ENCODE results near the gene TCN2. TPM values are rescaled to one million over a fixed set of nuclear protein-coding genes. Genes with fewer than 3 reads are reported as not detected.
"Not testable (repeated sequence)": the region's sequence is repeated elsewhere in the genome, so short reads cannot be mapped to it uniquely, and the experiment has no call there.

Gene TCN2
- 10 to 100 TPM in 3 of 4 donors, 1 to 10 TPM in 1; 8.7 to 52.5 (median 16.2) TPM for polyA plus RNA-seq
- long read RNA-seq, donor 1, transcript TCN2-204 (2 exons, 637 nt) = minor isoform, 7 of 47 reads
- long read RNA-seq, donor 1, transcript TCN2-201 (9 exons, 2,535 nt) = major isoform, 28 of 47 reads
- long read RNA-seq, donor 1, partial matches to known transcripts = 11 of 47 reads
- long read RNA-seq, donor 1, other reads (novel, unspliced or antisense) = 0 of 47 reads
- long read RNA-seq, donor 2, partial matches to known transcripts = 0 of 1 reads
- long read RNA-seq, donor 2, other reads (novel, unspliced or antisense) = 0 of 1 reads
- long read RNA-seq, donor 3, partial matches to known transcripts = 0 of 3 reads
- long read RNA-seq, donor 3, other reads (novel, unspliced or antisense) = 0 of 3 reads
- long read RNA-seq, donor 4, partial matches to known transcripts = 0 of 2 reads
- long read RNA-seq, donor 4, other reads (novel, unspliced or antisense) = 0 of 2 reads
- long read RNA-seq, donor 5, partial matches to known transcripts = 0 of 2 reads
- long read RNA-seq, donor 5, other reads (novel, unspliced or antisense) = 0 of 2 reads
- long read RNA-seq, donor 6, transcript TCN2-201 (9 exons, 2,535 nt) = major isoform, 6 of 6 reads
- long read RNA-seq, donor 6, partial matches to known transcripts = 0 of 6 reads
- long read RNA-seq, donor 6, other reads (novel, unspliced or antisense) = 0 of 6 reads
- long read RNA-seq, donor 7, partial matches to known transcripts = 0 of 1 reads
- long read RNA-seq, donor 7, other reads (novel, unspliced or antisense) = 0 of 1 reads
- long read RNA-seq, donor 8 = 0 reads
- long read RNA-seq, donor 9, partial matches to known transcripts = 0 of 1 reads
- long read RNA-seq, donor 9, other reads (novel, unspliced or antisense) = 0 of 1 reads
- long read RNA-seq, donor 10, transcript TCN2-201 (9 exons, 2,535 nt) = major isoform, 7 of 14 reads
- long read RNA-seq, donor 10, partial matches to known transcripts = 5 of 14 reads
- long read RNA-seq, donor 10, other reads (novel, unspliced or antisense) = 0 of 14 reads

DNA sequence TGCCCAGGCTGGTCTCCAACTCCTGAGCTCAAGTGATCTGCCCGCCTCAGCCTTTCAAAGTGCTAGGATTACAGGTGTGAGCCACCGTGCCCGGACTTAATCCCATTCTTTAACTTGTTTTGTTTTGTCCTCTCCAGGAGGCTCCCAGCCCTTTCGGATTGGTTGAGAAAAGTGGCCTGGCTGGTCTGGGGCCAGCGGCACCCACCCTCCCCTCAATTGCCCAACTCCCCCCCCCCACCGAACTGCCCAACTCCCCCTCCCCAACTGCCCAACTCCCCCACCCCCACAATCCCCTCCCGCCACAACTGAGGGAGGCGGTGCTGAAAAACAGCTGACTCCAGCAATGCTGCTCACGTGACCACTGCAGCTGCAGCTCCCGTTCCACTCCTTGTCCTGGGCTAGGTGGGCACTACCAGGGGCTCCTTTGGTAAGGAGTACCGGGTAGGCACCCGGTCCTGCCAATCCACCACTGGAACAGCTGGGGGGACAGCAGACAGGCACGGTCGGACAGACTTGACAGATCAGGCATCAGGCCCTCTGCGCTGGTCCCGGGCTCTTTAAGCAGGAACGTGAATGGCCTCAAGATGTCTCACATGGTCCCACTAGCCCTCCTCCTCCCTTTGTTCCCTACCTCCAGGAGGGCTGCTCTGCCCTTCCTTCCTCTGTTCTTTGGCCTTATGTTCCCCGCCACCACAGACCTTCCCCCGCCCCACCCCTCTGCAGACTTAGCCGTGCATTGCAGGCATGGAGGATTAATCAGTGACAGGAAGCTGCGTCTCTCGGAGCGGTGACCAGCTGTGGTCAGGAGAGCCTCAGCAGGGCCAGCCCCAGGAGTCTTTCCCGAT, at the start of gene TCN2:
TSS of gene TCN2 (plus strand) at position 720 of the 845 bp plus-strand sequence. CDS start 158 bp downstream, outside the sequence.
- Histone ChIP-seq H3K27me3 (ENCODE audit: control insufficient read depth in 3 of 3, insufficient read depth in 3 of 3, low read length in 3 of 3) (no peaks in the 10 kb centered on the region), H3K36me3 (ENCODE audit: control insufficient read depth in 3 of 3, insufficient read depth in 2 of 3, low read depth in 1 of 3, low read length in 3 of 3) (peaks cover 0 to 14% (median 0%) of the 10 kb centered on the region in 3 donors), H3K27ac (ENCODE audit: low read depth in 1 of 3, low read length in 2 of 3) (peak within 1 kb of the TSS; percentile 49 to 88 (median 85)), H3K4me1 (ENCODE audit: control insufficient read depth in 3 of 3, insufficient read depth in 2 of 3, low read depth in 1 of 3, low read length in 2 of 3) (peaks cover 6 to 42% (median 10%) of the 10 kb centered on the region in 3 donors), H3K9me3 (ENCODE audit: control insufficient read depth in 2 of 2, insufficient read depth in 1 of 2, low read depth in 1 of 2, low read length in 1 of 2) (no peaks in the 10 kb centered on the region), H3K4me3 (ENCODE audit: low read depth in 1 of 3, low read length in 3 of 3) (peak within 1 kb of the TSS; percentile 31 to 62 (median 56))
- FAIRE-seq (no peak), DNase-seq (peak; percentile 85 to 86)
- WGBS, 3 donors = 1 to 7% (median 3%) methylated on average over 21 to 24 of the region's 24 CpGs

DNA sequence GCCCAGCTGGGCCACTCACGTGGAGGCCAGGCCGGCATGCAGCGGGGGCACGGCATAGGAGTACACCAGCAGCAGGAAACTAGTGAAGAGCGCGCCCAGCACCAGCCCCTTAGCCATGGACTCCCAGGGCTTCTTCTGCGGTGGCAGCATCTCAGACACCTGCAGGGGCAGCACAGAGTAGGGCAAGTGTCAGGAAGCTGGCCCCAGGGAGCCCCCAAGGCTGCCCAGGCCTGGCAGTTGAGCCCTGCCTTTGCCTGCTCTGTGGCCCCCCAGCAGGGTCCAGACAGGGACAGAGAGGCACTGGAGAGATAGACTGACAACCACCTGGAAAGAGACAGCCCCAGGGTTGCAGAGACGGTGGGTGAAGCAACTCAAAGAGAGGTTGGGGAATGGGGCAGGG, 49.7 kb upstream of the TCN2 start:
- no peak overlapping the region for H3K4me3 ChIP-seq (ENCODE audit: low read depth in 1 of 3, low read length in 3 of 3)
- H3K36me3 ChIP-seq (ENCODE audit: control insufficient read depth in 3 of 3, insufficient read depth in 2 of 3, low read depth in 1 of 3, low read length in 3 of 3) = peaks cover 0 to 62% (median 5%) of the 10 kb centered on the region in 3 donors
- 85 to 89% (median 88%) methylated on average over 6 to 8 of the region's 8 CpGs for WGBS, 3 donors
- H3K27ac ChIP-seq (ENCODE audit: low read depth in 1 of 3, low read length in 2 of 3) = no peak overlapping the region
- FAIRE-seq (no peak), DNase-seq (no peak)
- peaks cover 0 to 27% (median 10%) of the 10 kb centered on the region in 3 donors for H3K4me1 ChIP-seq (ENCODE audit: control insufficient read depth in 3 of 3, insufficient read depth in 2 of 3, low read depth in 1 of 3, low read length in 2 of 3)
- H3K27me3 ChIP-seq (ENCODE audit: control insufficient read depth in 3 of 3, insufficient read depth in 3 of 3, low read length in 3 of 3) = no peaks in the 10 kb centered on the region
- H3K9me3 ChIP-seq (ENCODE audit: control insufficient read depth in 2 of 2, insufficient read depth in 1 of 2, low read depth in 1 of 2, low read length in 1 of 2) = no peaks in the 10 kb centered on the region

DNA sequence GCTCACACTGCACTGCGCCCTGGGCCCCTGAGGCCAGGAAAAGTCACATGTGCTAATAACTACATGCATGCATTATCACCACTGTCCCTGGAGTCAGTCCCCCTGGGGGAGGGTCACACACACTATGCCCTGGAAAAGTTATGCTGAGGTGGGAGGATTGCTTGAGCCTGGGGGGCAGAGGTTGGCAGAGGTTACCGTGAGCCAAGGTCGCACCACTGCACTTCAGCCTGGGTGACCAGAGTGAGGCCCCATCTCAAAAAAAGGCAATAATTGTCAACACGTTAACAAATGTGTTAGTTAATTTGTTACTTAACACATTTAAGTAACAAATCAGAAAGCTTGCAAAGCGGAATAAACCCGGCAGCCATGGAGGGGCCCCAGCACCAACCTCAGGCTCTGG, 47.1 kb upstream of the TCN2 start:
- Histone ChIP-seq H3K9me3 (ENCODE audit: control insufficient read depth in 2 of 2, insufficient read depth in 1 of 2, low read depth in 1 of 2, low read length in 1 of 2) (no peaks in the 10 kb centered on the region), H3K4me1 (ENCODE audit: control insufficient read depth in 3 of 3, insufficient read depth in 2 of 3, low read depth in 1 of 3, low read length in 2 of 3) (peaks cover 0 to 27% (median 10%) of the 10 kb centered on the region in 3 donors), H3K27ac (ENCODE audit: low read depth in 1 of 3, low read length in 2 of 3) (peak overlapping the region in 1 of 3 donors; percentile 82), H3K36me3 (ENCODE audit: control insufficient read depth in 3 of 3, insufficient read depth in 2 of 3, low read depth in 1 of 3, low read length in 3 of 3) (peaks cover 0 to 64% (median 4%) of the 10 kb centered on the region in 3 donors), H3K4me3 (ENCODE audit: low read depth in 1 of 3, low read length in 3 of 3) (peak overlapping the region in 1 of 3 donors; percentile 10), H3K27me3 (ENCODE audit: control insufficient read depth in 3 of 3, insufficient read depth in 3 of 3, low read length in 3 of 3) (no peaks in the 10 kb centered on the region)
- WGBS, 3 donors = 80 to 86% (median 86%) methylated on average over 6 of the region's 6 CpGs
- FAIRE-seq = no peak
- DNase-seq = peak in 1 of 2 donors; percentile 75

DNA sequence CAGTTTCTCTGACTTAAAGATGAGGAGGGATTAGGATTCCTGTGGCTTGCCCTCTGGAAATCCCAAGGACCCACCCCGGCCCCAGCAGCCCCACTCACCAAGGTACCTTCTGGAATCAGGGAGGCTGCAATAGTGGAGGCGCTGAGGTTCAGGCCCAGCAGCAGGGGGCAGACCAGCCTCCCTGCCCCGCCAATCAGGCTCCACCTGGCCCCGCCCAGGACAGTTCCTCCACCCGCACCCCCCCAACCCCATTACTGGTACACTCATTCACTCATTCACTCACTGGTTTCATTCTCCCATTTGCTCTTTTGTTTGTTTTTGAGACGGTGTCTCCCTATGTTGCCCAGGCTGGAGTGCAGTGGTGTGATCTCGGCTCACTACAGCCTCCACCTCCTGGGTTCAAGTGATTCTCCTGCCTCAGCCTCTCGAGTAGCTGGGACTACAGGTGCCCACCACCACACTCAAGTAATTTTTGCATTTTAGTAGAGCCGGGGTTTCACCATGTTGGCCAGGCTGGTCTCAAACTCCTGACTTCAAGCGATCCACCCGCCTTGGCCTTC, 46.3 kb upstream of the TCN2 start:
- Histone ChIP-seq H3K27ac (ENCODE audit: low read depth in 1 of 3, low read length in 2 of 3) (peak overlapping the region in 1 of 3 donors; percentile 82), H3K36me3 (ENCODE audit: control insufficient read depth in 3 of 3, insufficient read depth in 2 of 3, low read depth in 1 of 3, low read length in 3 of 3) (peaks cover 0 to 58% (median 2%) of the 10 kb centered on the region in 3 donors), H3K4me3 (ENCODE audit: low read depth in 1 of 3, low read length in 3 of 3) (peak overlapping the region in 1 of 3 donors; percentile 10), H3K4me1 (ENCODE audit: control insufficient read depth in 3 of 3, insufficient read depth in 2 of 3, low read depth in 1 of 3, low read length in 2 of 3) (peaks cover 0 to 34% (median 16%) of the 10 kb centered on the region in 3 donors)
- peak in 1 of 2 donors; percentile 36 for DNase-seq
- H3K9me3 ChIP-seq (ENCODE audit: control insufficient read depth in 2 of 2, insufficient read depth in 1 of 2, low read depth in 1 of 2, low read length in 1 of 2); FAIRE-seq; H3K27me3 ChIP-seq (ENCODE audit: control insufficient read depth in 3 of 3, insufficient read depth in 3 of 3, low read length in 3 of 3): not testable (repeated sequence)
- WGBS, 3 donors = 80 to 83% (median 81%) methylated on average over 11 of the region's 11 CpGs

DNA sequence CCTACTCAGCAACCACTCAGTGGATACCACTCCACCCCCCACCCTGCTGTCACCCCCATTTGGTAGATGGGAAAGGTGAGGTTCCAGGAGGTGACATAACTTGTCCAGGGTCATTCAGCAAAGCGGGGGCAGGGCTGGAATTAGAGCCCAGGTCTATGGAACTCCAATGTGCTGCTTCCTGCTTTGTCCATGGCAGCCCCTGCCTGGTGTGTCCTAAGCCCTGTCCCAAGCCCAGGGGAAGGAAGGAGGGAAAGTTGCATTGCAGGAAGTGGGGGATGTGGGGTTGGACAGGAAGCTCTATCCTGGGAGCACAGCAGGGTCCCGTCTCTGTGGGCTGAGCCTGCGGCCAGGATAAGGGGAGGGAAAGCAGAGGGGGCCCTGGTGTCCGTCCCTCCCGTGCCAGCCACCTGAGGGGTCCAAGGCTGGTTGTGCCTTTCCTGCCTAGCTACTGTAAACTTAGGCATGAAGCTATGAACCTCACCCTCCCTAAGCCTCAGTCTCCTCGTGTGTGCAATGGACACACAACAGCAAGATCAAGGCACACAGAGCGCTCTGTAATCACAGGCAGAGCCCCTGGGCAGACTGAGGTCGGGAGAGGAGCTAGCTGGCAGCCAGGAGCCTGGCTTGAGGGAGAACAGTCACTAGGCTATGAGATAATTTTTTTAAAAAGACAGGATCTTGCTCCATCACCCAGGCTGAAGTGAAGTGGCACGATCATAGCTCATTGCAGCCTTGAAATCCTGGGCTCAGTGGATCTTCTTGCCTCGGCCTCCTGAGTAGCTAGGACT, 45.4 kb upstream of the TCN2 start:
- Histone ChIP-seq H3K27ac (ENCODE audit: low read depth in 1 of 3, low read length in 2 of 3) (peak overlapping the region in 1 of 3 donors; percentile 22), H3K9me3 (ENCODE audit: control insufficient read depth in 2 of 2, insufficient read depth in 1 of 2, low read depth in 1 of 2, low read length in 1 of 2) (no peaks in the 10 kb centered on the region), H3K36me3 (ENCODE audit: control insufficient read depth in 3 of 3, insufficient read depth in 2 of 3, low read depth in 1 of 3, low read length in 3 of 3) (peaks cover 0 to 49% (median 0%) of the 10 kb centered on the region in 3 donors), H3K27me3 (ENCODE audit: control insufficient read depth in 3 of 3, insufficient read depth in 3 of 3, low read length in 3 of 3) (no peaks in the 10 kb centered on the region), H3K4me3 (ENCODE audit: low read depth in 1 of 3, low read length in 3 of 3) (no peak overlapping the region), H3K4me1 (ENCODE audit: control insufficient read depth in 3 of 3, insufficient read depth in 2 of 3, low read depth in 1 of 3, low read length in 2 of 3) (peaks cover 0 to 41% (median 16%) of the 10 kb centered on the region in 3 donors)
- DNase-seq = no peak
- WGBS, 3 donors = 67 to 87% (median 79%) methylated on average over 10 of the region's 10 CpGs
- no peak for FAIRE-seq

DNA sequence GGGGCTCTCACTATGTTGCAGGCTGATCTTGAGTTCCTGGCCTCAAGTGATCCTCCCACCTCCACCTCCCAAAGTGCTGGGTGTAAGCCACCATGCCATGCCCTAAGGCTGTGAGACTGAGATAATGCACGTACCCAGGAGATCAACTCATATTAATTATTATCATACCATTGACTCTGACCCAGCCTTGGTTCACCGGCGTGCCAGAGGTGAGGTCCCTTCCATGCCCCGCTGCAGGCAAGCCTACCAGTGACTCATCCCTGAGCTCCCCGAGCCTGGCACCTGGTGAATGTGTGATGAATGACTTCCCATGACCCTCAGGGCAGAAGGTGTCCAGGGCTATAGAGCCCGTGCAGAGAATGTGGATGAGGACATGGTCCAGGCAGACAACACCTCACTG, 44.6 kb upstream of the TCN2 start:
- no peak for FAIRE-seq
- 18 to 59% (median 34%) methylated on average over 6 of the region's 6 CpGs for WGBS, 3 donors
- Histone ChIP-seq H3K27me3 (ENCODE audit: control insufficient read depth in 3 of 3, insufficient read depth in 3 of 3, low read length in 3 of 3) (no peaks in the 10 kb centered on the region), H3K4me1 (ENCODE audit: control insufficient read depth in 3 of 3, insufficient read depth in 2 of 3, low read depth in 1 of 3, low read length in 2 of 3) (peaks cover 0 to 45% (median 16%) of the 10 kb centered on the region in 3 donors), H3K9me3 (ENCODE audit: control insufficient read depth in 2 of 2, insufficient read depth in 1 of 2, low read depth in 1 of 2, low read length in 1 of 2) (no peaks in the 10 kb centered on the region), H3K27ac (ENCODE audit: low read depth in 1 of 3, low read length in 2 of 3) (peak overlapping the region in 1 of 3 donors; percentile 22), H3K4me3 (ENCODE audit: low read depth in 1 of 3, low read length in 3 of 3) (no peak overlapping the region), H3K36me3 (ENCODE audit: control insufficient read depth in 3 of 3, insufficient read depth in 2 of 3, low read depth in 1 of 3, low read length in 3 of 3) (peaks cover 0 to 41% (median 0%) of the 10 kb centered on the region in 3 donors)
- peak in 1 of 2 donors; percentile 95 for DNase-seq
